Astrocyte of the cerebellum (primary cell): ENCODE results near the gene TCP10L.

Source experiments
- DNase-seq: peaks from one replicate; pipeline ENCODE4 v3.0.0-alpha.2; 2011; ENCODE audit warnings: low read depth
- H3K4me3 ChIP-seq: 2 replicates; pipeline ENCODE4 v1.5.1; 2011; ENCODE audit warnings: mild to moderate bottlenecking, low read depth, low read length, moderate library complexity
- in situ Hi-C: cut with HindIII; loops from 2 replicates; pipeline ENCODE4 v1.10.0; 2017; ENCODE audit warnings: low sequenced_read_pairs
- TF ChIP-seq, protein P1 (sequence below): IDR thresholded peaks from 2 replicates; pipeline ENCODE4 v1.5.1; 2012; ENCODE audit warnings: low read length, low read depth, moderate library complexity, mild to moderate bottlenecking; ENCODE audit errors: missing control alignments

TCP10L gene

DNA sequence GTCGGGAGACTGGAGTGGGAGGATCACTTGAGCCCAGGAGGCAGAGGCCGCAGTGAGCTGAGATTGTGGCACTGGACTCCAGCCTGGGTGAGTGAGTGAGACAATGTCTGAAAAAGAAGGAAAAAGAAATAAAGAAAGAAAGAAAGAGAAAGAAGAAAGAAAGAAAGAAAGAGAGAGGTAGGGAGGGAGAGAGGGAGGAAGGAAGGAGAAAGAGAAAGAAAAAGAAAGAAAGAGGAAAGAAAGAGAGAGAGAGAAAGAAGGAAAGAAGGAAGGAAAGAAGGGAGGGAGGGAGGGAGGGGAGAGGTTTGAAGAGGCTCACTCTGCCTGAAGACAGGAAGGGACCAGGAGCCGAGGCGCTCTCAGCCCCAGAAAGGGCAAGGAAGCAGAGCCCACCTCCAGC is 4.8 kb upstream of the TCP10L start:
- TF ChIP-seq, protein P1, sequence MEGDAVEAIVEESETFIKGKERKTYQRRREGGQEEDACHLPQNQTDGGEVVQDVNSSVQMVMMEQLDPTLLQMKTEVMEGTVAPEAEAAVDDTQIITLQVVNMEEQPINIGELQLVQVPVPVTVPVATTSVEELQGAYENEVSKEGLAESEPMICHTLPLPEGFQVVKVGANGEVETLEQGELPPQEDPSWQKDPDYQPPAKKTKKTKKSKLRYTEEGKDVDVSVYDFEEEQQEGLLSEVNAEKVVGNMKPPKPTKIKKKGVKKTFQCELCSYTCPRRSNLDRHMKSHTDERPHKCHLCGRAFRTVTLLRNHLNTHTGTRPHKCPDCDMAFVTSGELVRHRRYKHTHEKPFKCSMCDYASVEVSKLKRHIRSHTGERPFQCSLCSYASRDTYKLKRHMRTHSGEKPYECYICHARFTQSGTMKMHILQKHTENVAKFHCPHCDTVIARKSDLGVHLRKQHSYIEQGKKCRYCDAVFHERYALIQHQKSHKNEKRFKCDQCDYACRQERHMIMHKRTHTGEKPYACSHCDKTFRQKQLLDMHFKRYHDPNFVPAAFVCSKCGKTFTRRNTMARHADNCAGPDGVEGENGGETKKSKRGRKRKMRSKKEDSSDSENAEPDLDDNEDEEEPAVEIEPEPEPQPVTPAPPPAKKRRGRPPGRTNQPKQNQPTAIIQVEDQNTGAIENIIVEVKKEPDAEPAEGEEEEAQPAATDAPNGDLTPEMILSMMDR, result no peak
- in situ Hi-C loops, result no loop called here
- DNase-seq, result no peak

DNA sequence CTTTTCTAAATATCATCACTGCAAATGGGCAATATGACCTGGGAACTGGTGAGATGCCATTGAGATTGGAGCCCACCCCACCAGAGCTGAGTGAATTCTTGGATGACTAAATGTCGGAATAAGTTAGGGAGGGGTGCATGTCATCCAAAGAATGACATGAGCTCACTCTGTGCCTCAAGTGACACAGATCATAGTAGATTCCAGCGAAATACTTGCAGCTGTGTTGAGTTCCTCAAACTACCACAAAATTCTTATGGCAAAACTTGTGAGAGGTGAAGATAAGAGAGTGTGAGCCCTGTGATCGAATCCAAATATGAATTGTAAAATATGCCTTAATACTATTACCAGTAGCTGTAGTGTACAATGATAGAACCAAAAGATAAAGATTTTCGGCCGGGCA is 2.3 kb upstream of the TCP10L start:
- in situ Hi-C loops, result no loop called here
- no peak for DNase-seq
- TF ChIP-seq, protein P1, result no peak
- H3K4me3 ChIP-seq, result no peak overlapping the region

More for the DNA sequence above, 4.8 kb upstream of the TCP10L start:
- H3K4me3 ChIP-seq, result no peak overlapping the region

DNA sequence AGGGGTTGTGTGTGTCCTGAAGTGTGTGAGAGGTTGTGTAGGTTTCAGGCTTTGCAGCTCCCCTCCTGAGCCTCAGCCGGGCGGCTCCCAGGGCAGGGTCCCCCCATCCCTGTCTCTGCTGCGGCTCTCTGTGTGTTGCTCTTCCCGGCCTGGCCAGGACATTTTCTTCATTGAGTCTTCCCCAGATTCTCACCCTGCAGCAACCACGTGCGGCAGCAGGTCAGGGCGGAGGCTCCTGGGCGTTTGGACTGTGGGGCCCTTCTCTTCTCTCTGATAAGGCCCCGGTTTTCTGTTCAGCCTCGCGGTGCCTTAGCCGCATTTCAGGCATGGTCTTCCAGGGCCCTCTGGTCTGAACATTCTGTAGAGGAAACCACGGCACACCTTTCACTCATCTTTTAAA is 1.8 kb upstream of the TCP10L start:
- H3K4me3 ChIP-seq, result no peak overlapping the region
- in situ Hi-C loops, result no loop called here
- TF ChIP-seq, protein P1, result no peak
- no peak for DNase-seq

DNA sequence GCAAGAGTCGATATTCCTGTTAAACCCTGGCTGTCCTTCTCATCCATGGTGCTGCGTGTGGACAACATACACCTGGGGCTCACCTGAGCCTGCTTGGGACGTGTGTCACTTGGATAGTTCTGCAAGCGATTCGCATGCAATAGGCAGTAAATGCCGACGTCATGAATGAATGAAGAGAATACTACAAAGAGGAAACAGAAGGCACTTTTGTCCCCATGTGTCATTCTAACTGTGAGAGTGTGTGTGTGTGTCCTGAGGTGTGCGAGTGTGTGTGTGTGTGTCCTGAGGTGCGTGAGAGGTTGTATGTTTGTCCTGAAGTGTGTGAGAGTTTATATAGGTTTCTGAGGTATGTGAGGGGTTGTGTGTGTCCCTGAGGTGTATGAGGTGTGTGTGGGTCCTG is 647 bp upstream of the TCP10L start:
- DNase-seq, result no peak
- in situ Hi-C loops, result no loop called here
- no peak overlapping the region for H3K4me3 ChIP-seq
- TF ChIP-seq, protein P1, result no peak

DNA sequence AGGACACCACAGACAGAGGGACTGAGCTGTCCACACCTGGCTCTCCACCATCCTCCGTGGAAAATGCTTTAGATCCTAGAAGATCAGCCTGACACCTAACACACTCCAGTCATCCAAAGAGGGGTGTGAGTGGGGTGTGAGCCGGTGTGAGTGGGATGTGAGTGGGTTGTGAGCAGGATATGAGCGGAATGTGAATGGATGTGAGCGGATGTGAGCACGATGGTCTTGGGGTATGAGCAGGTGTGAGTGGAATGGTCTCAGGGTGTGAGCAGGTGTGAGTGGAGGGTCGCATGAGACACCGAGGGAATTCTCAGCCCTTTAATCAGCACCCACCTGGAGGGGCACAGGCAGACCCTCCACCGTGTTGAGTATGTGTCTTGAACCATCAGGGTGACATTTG is 851 bp downstream of the TCP10L start:
- in situ Hi-C loops, result no loop called here
- no peak overlapping the region for H3K4me3 ChIP-seq
- DNase-seq, result no peak
- TF ChIP-seq, protein P1, result no peak

DNA sequence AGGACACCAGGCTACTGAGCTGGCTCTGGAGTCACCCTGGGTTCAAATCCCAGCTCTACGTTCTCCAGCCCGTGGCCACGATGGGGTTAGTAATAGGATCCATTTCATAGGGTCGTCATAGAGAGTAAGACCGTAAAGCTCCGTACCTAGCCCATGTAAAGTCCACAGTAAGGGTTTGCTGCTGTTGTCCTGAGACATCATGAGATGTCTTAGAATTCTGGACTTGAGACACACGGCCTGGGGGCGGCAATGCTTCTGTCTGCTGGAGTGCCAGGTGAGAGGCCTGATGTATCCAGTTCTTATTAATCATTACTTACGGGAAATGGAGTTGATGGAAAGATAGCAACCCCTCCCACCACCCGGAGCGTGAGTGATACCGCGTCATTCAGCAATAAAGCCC is 3.6 kb downstream of the TCP10L start:
- in situ Hi-C loops, result no loop called here
- H3K4me3 ChIP-seq, result no peak overlapping the region
- DNase-seq, result no peak
- TF ChIP-seq, protein P1, result no peak

DNA sequence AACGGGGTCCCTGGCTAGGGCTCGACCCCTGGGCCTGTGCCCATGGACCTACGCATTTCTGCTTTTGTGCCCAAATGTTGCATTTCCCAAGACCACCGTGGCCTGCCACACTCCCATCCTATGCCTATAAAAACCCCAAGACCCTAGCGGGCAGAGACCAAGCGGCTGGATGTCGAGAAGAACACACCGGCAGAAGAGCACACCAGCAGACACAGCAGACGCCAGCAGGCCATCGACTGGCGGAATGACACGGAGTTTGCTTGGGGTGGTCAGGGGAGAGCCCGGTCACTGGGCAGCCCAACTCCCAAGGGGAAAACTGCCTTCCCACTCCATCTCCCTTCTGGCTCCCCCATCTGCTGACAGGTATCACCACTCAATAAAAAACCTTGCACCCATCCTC is 4.4 kb downstream of the TCP10L start:
- no peak for DNase-seq
- no peak overlapping the region for H3K4me3 ChIP-seq
- in situ Hi-C loops, result no loop called here
- TF ChIP-seq, protein P1, result no peak
